Measurements from ENCODE around the gene AXDND1.
"Not testable (repeated sequence)": the region's sequence is repeated elsewhere in the genome, so short reads cannot be mapped to it uniquely, and the experiment has no call there.

AXDND1 gene

GRCh38 chr1:179340918-179341317 lies 24.9 kb upstream of the AXDND1 start:
- no peak for TF ChIP-seq POLR2A (IDR thresholded peaks at IDR 0.05; ENCODE audit: low read length)
- no peak for DNase-seq

- TF ChIP-seq GATA1 (IDR thresholded peaks at IDR 0.05; ENCODE audit: low read depth, low read length) (no peak), POLR2A (IDR thresholded peaks at IDR 0.05; ENCODE audit: low read length) (no peak)
- no peak for DNase-seq
Observed at GRCh38 chr1:179341943-179342547, 23.7 kb upstream of the AXDND1 start.

GRCh38 chr1:179342740-179343404 lies 22.9 kb upstream of the AXDND1 start:
- TF ChIP-seq GATA1 (IDR thresholded peaks at IDR 0.05; ENCODE audit: low read depth, low read length): no peak
- TF ChIP-seq POLR2A (IDR thresholded peaks at IDR 0.05; ENCODE audit: low read length): no peak
- no peak for DNase-seq

GRCh38 chr1:179351281-179351680 lies 14.5 kb upstream of the AXDND1 start:
- TF ChIP-seq POLR2A (IDR thresholded peaks at IDR 0.05; ENCODE audit: low read length) (no peak), GATA1 (IDR thresholded peaks at IDR 0.05; ENCODE audit: low read depth, low read length) (no peak)
- DNase-seq: no peak

- DNase-seq: no peak
- TF ChIP-seq GATA1 (IDR thresholded peaks at IDR 0.05; ENCODE audit: low read depth, low read length) (no peak), POLR2A (IDR thresholded peaks at IDR 0.05; ENCODE audit: low read length) (no peak)
Observed at GRCh38 chr1:179352236-179352635, 13.5 kb upstream of the AXDND1 start.

- DNase-seq: peak in 1 of 2 experiments; percentile 12
- TF ChIP-seq POLR2A (IDR thresholded peaks at IDR 0.05; ENCODE audit: low read length) (no peak), GATA1 (IDR thresholded peaks at IDR 0.05; ENCODE audit: low read depth, low read length) (no peak)
Observed at GRCh38 chr1:179353546-179353945, 12.2 kb upstream of the AXDND1 start.

- DNase-seq: not testable (repeated sequence)
Observed at GRCh38 chr1:179361631-179362030, 4.1 kb upstream of the AXDND1 start.

GRCh38 chr1:179366093-179366800 lies 476 bp downstream of the AXDND1 start:
- TF ChIP-seq GATA1 (IDR thresholded peaks at IDR 0.05; ENCODE audit: low read depth, low read length) (no peak), POLR2A (IDR thresholded peaks at IDR 0.05; ENCODE audit: low read length) (no peak)
- DNase-seq: peak in 1 of 2 experiments; percentile 44

- peak; percentile 66 to 80 for DNase-seq
- TF ChIP-seq GATA1 (IDR thresholded peaks at IDR 0.05; ENCODE audit: low read depth, low read length) (no peak), POLR2A (IDR thresholded peaks at IDR 0.05; ENCODE audit: low read length) (no peak)
Observed at GRCh38 chr1:179369751-179370341, 4.1 kb downstream of the AXDND1 start.

- no peak for DNase-seq
- TF ChIP-seq GATA1 (IDR thresholded peaks at IDR 0.05; ENCODE audit: low read depth, low read length): no peak
- no peak for TF ChIP-seq POLR2A (IDR thresholded peaks at IDR 0.05; ENCODE audit: low read length)
Observed at GRCh38 chr1:179372160-179372559, 6.4 kb downstream of the AXDND1 start.

GRCh38 chr1:179376223-179376622 lies 10.5 kb downstream of the AXDND1 start:
- no peak for TF ChIP-seq GATA1 (IDR thresholded peaks at IDR 0.05; ENCODE audit: low read depth, low read length)
- no peak for TF ChIP-seq POLR2A (IDR thresholded peaks at IDR 0.05; ENCODE audit: low read length)
- no peak for DNase-seq

GRCh38 chr1:179380299-179380698 lies 14.5 kb downstream of the AXDND1 start:
- TF ChIP-seq GATA1 (IDR thresholded peaks at IDR 0.05; ENCODE audit: low read depth, low read length) (no peak), POLR2A (IDR thresholded peaks at IDR 0.05; ENCODE audit: low read length) (no peak)

GRCh38 chr1:179384027-179384426 lies 18.3 kb downstream of the AXDND1 start:
- DNase-seq: no peak
- TF ChIP-seq GATA1 (IDR thresholded peaks at IDR 0.05; ENCODE audit: low read depth, low read length) (no peak), POLR2A (IDR thresholded peaks at IDR 0.05; ENCODE audit: low read length) (no peak)

More at GRCh38 chr1:179380299-179380698, 14.5 kb downstream of the AXDND1 start:
- DNase-seq: no peak

- DNase-seq: no peak
- TF ChIP-seq POLR2A (IDR thresholded peaks at IDR 0.05; ENCODE audit: low read length) (no peak), GATA1 (IDR thresholded peaks at IDR 0.05; ENCODE audit: low read depth, low read length) (no peak)
Observed at GRCh38 chr1:179385510-179385909, 19.7 kb downstream of the AXDND1 start.

Measured in erythroblast (primary cell).